Measurements from ENCODE around the gene ING4. TPM values are rescaled to one million over a fixed set of nuclear protein-coding genes. Genes with fewer than 3 reads are reported as not detected.

The ING4 gene
- total and polyA plus RNA-seq, 2 of the 13 experiments (the other 11 are each of a cell fraction or from before 2014, with no cell fraction given): 14.4 to 32.4 TPM

GRCh38 chr12:6684609-6685008 lies 21.7 kb upstream of the ING4 start:
- FAIRE-seq (no peak), DNase-seq (ENCODE audit: low spot score) (peak; percentile 57), ATAC-seq (no peak)
- ChIA-PET CTCF (ENCODE audit: low intra/inter-chr PET ratio, low total read pairs) (interaction anchor here (1.9 kb wide), 1 partner anchor 67 kb away, joined by 15 read pairs; no protein-coding TSS in a partner anchor), POLR2A (no interaction called here)
- in situ Hi-C loops (cut with HindIII; ENCODE audit: extremely low pct_ligation_motif_present, low pct_unique_long_range_greater_than_20kb) (no loop called here), intact Hi-C loops (cut with micrococcal nuclease; ENCODE audit: unreplicated experiment) (loop anchor here (5.0 kb wide), 1 partner anchor 127 kb away; the partner anchor contains the start of gene IFFO1)
- peaks cover 46% of the 10 kb centered on the region for H3K4me1 ChIP-seq (ENCODE audit: insufficient read depth, low read length)
- H3K36me3 ChIP-seq (replicated peaks in 1 of 2; ENCODE audit: control insufficient read depth in 1 of 2, insufficient read depth in 2 of 2, low read length in 2 of 2): peaks cover 0 to 16% of the 10 kb centered on the region in 2 experiments; a peak in 4 of 5 replicates
- no peaks in the 10 kb centered on the region; a peak in 2 of 5 replicates for H3K27me3 ChIP-seq (ENCODE audit: control insufficient read depth in 1 of 2, insufficient read depth in 2 of 2, low read length in 2 of 2)
- H2AFZ ChIP-seq (ENCODE audit: low read length): no peak overlapping the region
- H3K4me2 ChIP-seq (ENCODE audit: low read depth, low read length): no peak overlapping the region
- no TSS peak for BruUV-seq (replicated peaks)
- no peak overlapping the region for H3K27ac ChIP-seq (ENCODE audit: extremely low read length, insufficient read depth, low read length)
- H4K20me1 ChIP-seq (ENCODE audit: insufficient read depth, low read length): peaks cover 8% of the 10 kb centered on the region
- WGBS (ENCODE audit: low lambda C conversion rate): 76% methylated on average over 6 of the region's 6 CpGs
- H3K9ac ChIP-seq (ENCODE audit: insufficient read depth, low read depth, low read length): no peak overlapping the region
- peaks cover 77% of the 10 kb centered on the region for H3K79me2 ChIP-seq (ENCODE audit: insufficient read depth, low read length)
- H3K9me3 ChIP-seq (ENCODE audit: low read length): no peaks in the 10 kb centered on the region
- H3K4me3 ChIP-seq (replicated peaks in 1 of 3; ENCODE audit: insufficient read depth in 1 of 3, low read depth in 2 of 3, low read length in 3 of 3): no peak overlapping the region
- TF ChIP-seq SIN3B (IDR thresholded peaks at IDR 0.05; ENCODE audit: low read length): no peak
- TF ChIP-seq, protein P1, sequence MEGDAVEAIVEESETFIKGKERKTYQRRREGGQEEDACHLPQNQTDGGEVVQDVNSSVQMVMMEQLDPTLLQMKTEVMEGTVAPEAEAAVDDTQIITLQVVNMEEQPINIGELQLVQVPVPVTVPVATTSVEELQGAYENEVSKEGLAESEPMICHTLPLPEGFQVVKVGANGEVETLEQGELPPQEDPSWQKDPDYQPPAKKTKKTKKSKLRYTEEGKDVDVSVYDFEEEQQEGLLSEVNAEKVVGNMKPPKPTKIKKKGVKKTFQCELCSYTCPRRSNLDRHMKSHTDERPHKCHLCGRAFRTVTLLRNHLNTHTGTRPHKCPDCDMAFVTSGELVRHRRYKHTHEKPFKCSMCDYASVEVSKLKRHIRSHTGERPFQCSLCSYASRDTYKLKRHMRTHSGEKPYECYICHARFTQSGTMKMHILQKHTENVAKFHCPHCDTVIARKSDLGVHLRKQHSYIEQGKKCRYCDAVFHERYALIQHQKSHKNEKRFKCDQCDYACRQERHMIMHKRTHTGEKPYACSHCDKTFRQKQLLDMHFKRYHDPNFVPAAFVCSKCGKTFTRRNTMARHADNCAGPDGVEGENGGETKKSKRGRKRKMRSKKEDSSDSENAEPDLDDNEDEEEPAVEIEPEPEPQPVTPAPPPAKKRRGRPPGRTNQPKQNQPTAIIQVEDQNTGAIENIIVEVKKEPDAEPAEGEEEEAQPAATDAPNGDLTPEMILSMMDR (CRISPR knock-in tag; IDR thresholded peaks at IDR 0.05): peak; percentile 63
- TF ChIP-seq ZNF263 (CRISPR knock-in tag; IDR thresholded peaks at IDR 0.05): no peak
- no peak for TF ChIP-seq ZNF556 (CRISPR knock-in tag; IDR thresholded peaks at IDR 0.05; ENCODE audit: borderline replicate concordance)
- no peak for TF ChIP-seq EEA1 (CRISPR knock-in tag; IDR thresholded peaks at IDR 0.05; ENCODE audit: borderline replicate concordance)
- no peak for TF ChIP-seq ZNF776 (CRISPR knock-in tag; IDR thresholded peaks at IDR 0.05)
- TF ChIP-seq ZBTB7A (CRISPR knock-in tag; IDR thresholded peaks at IDR 0.05): no peak
- peak; percentile 15; the same call in 1 of the 2 replicates for TF ChIP-seq CEBPB (IDR thresholded peaks at IDR 0.05; ENCODE audit: borderline replicate concordance, low read depth, low read length)
- no peak for TF ChIP-seq ZNF891 (CRISPR knock-in tag; IDR thresholded peaks at IDR 0.05)
- no peak for TF ChIP-seq NR0B2 (CRISPR knock-in tag; IDR thresholded peaks at IDR 0.05)
- no peak for TF ChIP-seq ZSCAN20 (CRISPR knock-in tag; IDR thresholded peaks at IDR 0.05; ENCODE audit: borderline replicate concordance)
- TF ChIP-seq EZH2 (conservative IDR thresholded peaks at IDR 0.05; ENCODE audit: low read depth, low read length): no peak
- TF ChIP-seq, protein P2, sequence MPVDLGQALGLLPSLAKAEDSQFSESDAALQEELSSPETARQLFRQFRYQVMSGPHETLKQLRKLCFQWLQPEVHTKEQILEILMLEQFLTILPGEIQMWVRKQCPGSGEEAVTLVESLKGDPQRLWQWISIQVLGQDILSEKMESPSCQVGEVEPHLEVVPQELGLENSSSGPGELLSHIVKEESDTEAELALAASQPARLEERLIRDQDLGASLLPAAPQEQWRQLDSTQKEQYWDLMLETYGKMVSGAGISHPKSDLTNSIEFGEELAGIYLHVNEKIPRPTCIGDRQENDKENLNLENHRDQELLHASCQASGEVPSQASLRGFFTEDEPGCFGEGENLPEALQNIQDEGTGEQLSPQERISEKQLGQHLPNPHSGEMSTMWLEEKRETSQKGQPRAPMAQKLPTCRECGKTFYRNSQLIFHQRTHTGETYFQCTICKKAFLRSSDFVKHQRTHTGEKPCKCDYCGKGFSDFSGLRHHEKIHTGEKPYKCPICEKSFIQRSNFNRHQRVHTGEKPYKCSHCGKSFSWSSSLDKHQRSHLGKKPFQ (CRISPR knock-in tag; IDR thresholded peaks at IDR 0.05; ENCODE audit: insufficient replicate concordance): no peak
- TF ChIP-seq, protein P3, sequence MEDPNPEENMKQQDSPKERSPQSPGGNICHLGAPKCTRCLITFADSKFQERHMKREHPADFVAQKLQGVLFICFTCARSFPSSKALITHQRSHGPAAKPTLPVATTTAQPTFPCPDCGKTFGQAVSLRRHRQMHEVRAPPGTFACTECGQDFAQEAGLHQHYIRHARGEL (CRISPR knock-in tag; IDR thresholded peaks at IDR 0.05): no peak
- TF ChIP-seq, protein P4, sequence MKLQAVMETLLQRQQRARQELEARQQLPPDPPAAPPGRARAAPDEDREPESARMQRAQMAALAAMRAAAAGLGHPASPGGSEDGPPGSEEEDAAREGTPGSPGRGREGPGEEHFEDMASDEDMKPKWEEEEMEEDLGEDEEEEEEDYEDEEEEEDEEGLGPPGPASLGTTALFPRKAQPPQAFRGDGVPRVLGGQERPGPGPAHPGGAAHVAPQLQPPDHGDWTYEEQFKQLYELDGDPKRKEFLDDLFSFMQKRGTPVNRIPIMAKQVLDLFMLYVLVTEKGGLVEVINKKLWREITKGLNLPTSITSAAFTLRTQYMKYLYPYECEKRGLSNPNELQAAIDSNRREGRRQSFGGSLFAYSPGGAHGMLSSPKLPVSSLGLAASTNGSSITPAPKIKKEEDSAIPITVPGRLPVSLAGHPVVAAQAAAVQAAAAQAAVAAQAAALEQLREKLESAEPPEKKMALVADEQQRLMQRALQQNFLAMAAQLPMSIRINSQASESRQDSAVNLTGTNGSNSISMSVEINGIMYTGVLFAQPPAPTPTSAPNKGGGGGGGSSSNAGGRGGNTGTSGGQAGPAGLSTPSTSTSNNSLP (IDR thresholded peaks at IDR 0.05; ENCODE audit: low read depth, low read length): peak; percentile 61
- TF ChIP-seq SOX5 (CRISPR knock-in tag; IDR thresholded peaks at IDR 0.05; ENCODE audit: borderline replicate concordance): no peak
- TF ChIP-seq PATZ1 (CRISPR knock-in tag; IDR thresholded peaks at IDR 0.05): no peak
